ENCODE results near the gene ANKRD40. TPM values are rescaled to one million over a fixed set of nuclear protein-coding genes. Genes with fewer than 3 reads are reported as not detected.

Gene ANKRD40
- total and polyA plus RNA-seq, 5 donors from 2014 or later: 3.8 to 24.0 (median 4.6) TPM

DNA sequence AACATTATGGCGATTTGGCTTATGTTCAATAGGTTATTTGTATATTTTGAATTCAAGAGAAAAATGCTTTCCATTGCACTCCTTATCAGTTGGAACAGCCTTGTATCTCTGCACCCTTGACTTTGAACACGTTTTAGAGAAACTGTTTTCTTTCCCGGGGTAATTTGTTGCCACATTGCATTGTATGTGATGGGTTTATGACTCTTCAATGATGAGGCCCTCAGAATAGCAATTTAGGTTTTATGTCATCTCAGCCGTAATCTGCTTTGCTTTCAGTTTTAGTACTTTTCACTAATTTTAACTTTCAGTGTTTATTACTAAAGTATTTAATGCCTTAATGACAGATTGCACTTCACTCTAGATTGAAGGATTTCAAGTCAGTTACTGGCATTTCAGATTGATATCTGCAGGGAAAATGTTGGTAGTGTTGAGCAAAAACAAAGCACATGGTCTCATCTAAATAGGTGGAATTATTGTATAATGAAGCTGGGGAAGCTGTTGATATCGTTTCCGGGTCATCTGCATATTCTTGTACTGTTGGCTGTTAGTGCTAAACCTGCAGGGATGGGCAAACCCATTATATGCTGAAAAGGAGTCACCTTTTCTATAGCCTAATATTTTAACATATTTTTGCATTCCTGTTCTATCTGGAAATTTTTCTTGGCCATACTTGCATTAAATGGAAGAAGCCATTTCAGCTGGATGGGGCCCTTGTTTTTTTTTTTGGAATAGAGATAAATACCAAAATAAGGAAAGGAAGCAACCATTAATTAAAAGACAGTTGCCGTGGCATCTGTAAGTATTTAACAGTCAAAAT lies 13.7 kb upstream of the ANKRD40 start:
- Mint-ChIP-seq H3K4me1 (peaks cover 12 to 58% (median 30%) of the 10 kb centered on the region in 4 donors), H3K4me3 (peak overlapping the region; percentile 87 to 98 (median 94)), H3K27ac (peak overlapping the region; percentile 28 to 99 (median 87)), H3K27me3 (no peaks in the 10 kb centered on the region), H3K36me3 (no peaks in the 10 kb centered on the region), H3K9me3 (peaks cover 0 to 2% (median 0%) of the 10 kb centered on the region in 7 donors)
- peak; percentile 12 to 68 (median 45) for DNase-seq
- no peaks in the 10 kb centered on the region for H3K9me3 ChIP-seq (ENCODE audit: control insufficient read depth in 2 of 2, low read length in 2 of 2)
- peak overlapping the region; percentile 98 for H3K4me3 ChIP-seq (ENCODE audit: low read depth, low read length)
- no peaks in the 10 kb centered on the region for H3K36me3 ChIP-seq (ENCODE audit: control insufficient read depth, insufficient read depth, low read length)
- no peak for ATAC-seq (ENCODE audit: low read depth in 2 of 2)
- peak overlapping the region; percentile 96 for H3K27ac ChIP-seq (ENCODE audit: insufficient read depth, low read length, poor library complexity, severe bottlenecking)
- peaks cover 57% of the 10 kb centered on the region for H3K4me1 ChIP-seq (ENCODE audit: control insufficient read depth, insufficient read depth, low read length, poor library complexity, severe bottlenecking)
- no peaks in the 10 kb centered on the region for H3K27me3 ChIP-seq (ENCODE audit: control insufficient read depth, insufficient read depth, low read length)

- H3K27me3 Mint-ChIP-seq: no peaks in the 10 kb centered on the region
- H3K36me3 Mint-ChIP-seq: no peaks in the 10 kb centered on the region
- peaks cover 12 to 49% (median 26%) of the 10 kb centered on the region in 4 donors for H3K4me1 Mint-ChIP-seq
- DNase-seq (peak in 2 of 3 donors; percentile 9 to 34), ATAC-seq (ENCODE audit: low read depth in 2 of 2) (no peak)
- Histone ChIP-seq H3K27me3 (ENCODE audit: control insufficient read depth, insufficient read depth, low read length) (no peaks in the 10 kb centered on the region), H3K36me3 (ENCODE audit: control insufficient read depth, insufficient read depth, low read length) (no peaks in the 10 kb centered on the region), H3K4me1 (ENCODE audit: control insufficient read depth, insufficient read depth, low read length, poor library complexity, severe bottlenecking) (peaks cover 48% of the 10 kb centered on the region), H3K27ac (ENCODE audit: insufficient read depth, low read length, poor library complexity, severe bottlenecking) (peak overlapping the region; percentile 96), H3K4me3 (ENCODE audit: low read depth, low read length) (peak overlapping the region; percentile 98), H3K9me3 (ENCODE audit: control insufficient read depth in 2 of 2, low read length in 2 of 2) (no peaks in the 10 kb centered on the region)
- H3K9me3 Mint-ChIP-seq: peaks cover 0 to 2% (median 0%) of the 10 kb centered on the region in 7 donors
- peak overlapping the region; percentile 87 to 99 (median 95) for H3K27ac Mint-ChIP-seq
- H3K4me3 Mint-ChIP-seq: peak overlapping the region; percentile 87 to 98 (median 94)
These were observed 12.4 kb upstream of the ANKRD40 start for GRCh38 chr17:50719924-50720794.

DNA sequence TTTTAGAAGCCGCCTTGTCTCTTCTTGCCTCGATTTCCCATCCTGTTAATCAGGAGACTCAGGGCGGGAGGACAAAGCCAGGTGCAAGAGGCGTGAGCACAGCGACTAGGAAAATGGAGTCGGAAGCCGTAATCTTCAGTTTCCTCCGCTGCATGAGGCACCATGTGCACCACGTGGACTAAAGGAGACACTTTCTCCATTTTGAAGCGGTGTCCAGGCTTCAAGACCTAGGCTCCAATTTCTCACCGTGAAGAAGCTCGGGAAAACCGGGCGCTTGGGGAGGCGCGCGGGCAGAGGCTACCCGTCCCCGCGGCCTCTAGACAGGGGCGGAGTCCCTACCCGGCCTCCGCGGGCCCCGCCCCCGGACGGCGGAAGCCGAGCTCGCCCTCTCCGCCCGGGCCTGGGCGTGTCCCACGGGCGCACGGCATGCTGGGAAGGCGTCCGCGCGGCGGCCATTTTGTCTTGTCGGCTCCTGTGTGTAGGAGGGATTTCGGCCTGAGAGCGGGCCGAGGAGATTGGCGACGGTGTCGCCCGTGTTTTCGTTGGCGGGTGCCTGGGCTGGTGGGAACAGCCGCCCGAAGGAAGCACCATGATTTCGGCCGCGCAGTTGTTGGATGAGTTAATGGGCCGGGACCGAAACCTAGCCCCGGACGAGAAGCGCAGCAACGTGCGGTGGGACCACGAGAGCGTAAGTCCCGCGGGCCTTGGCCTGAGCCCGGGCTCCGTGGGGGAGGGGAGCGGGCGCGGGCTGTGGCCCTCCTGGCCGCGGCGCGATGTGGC lies 11.6 kb upstream of the ANKRD40 start, which contains the start of gene LUC7L3:
LUC7L3 (plus strand) TSS at position 460 of the 780 bp plus-strand sequence; CDS start at position 590, 130 bp downstream.
- peak; percentile 86 to 96 (median 94) for DNase-seq
- peak within 1 kb of the TSS; percentile 98 for H3K4me3 ChIP-seq (ENCODE audit: low read depth, low read length)
- no peaks in the 10 kb centered on the region for H3K27me3 ChIP-seq (ENCODE audit: control insufficient read depth, insufficient read depth, low read length)
- Mint-ChIP-seq H3K27me3 (no peaks in the 10 kb centered on the region), H3K4me3 (peak within 1 kb of the TSS; percentile 87 to 98 (median 94)), H3K36me3 (no peaks in the 10 kb centered on the region), H3K27ac (peak within 1 kb of the TSS; percentile 87 to 99 (median 98)), H3K4me1 (peaks cover 12 to 41% (median 26%) of the 10 kb centered on the region in 4 donors), H3K9me3 (peaks cover 0 to 2% (median 0%) of the 10 kb centered on the region in 7 donors)
- H3K9me3 ChIP-seq (ENCODE audit: control insufficient read depth in 2 of 2, low read length in 2 of 2): no peaks in the 10 kb centered on the region
- H3K36me3 ChIP-seq (ENCODE audit: control insufficient read depth, insufficient read depth, low read length): no peaks in the 10 kb centered on the region
- ATAC-seq (ENCODE audit: low read depth in 2 of 2): peak; percentile 92 to 93
- peak within 1 kb of the TSS; percentile 96 for H3K27ac ChIP-seq (ENCODE audit: insufficient read depth, low read length, poor library complexity, severe bottlenecking)
- peaks cover 46% of the 10 kb centered on the region for H3K4me1 ChIP-seq (ENCODE audit: control insufficient read depth, insufficient read depth, low read length, poor library complexity, severe bottlenecking)

DNA sequence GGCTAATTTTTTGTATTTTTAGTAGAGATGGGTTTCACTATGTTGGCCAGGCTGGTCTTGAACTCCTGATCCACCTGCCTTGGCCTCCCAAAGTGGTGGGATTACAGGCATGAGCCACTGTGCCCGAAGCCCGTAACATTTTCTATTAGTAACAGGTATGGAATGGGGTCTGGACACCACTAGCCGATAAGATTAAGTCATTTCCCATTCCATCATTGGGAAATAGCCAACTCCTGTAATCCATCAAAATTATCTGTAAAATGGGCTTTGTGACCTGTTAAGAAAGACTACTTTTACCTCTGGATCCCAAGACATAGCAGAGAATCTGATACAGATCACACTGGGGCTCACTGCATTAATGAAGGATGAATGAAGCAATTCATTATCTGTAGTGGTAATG lies 7.8 kb upstream of the ANKRD40 start:
- peaks cover 0 to 2% (median 0%) of the 10 kb centered on the region in 7 donors for H3K9me3 Mint-ChIP-seq
- ATAC-seq (ENCODE audit: low read depth in 2 of 2): no peak
- Histone ChIP-seq H3K27ac (ENCODE audit: insufficient read depth, low read length, poor library complexity, severe bottlenecking) (no peak overlapping the region), H3K4me1 (ENCODE audit: control insufficient read depth, insufficient read depth, low read length, poor library complexity, severe bottlenecking) (peaks cover 9% of the 10 kb centered on the region), H3K9me3 (ENCODE audit: control insufficient read depth in 2 of 2, low read length in 2 of 2) (no peaks in the 10 kb centered on the region), H3K27me3 (ENCODE audit: control insufficient read depth, insufficient read depth, low read length) (no peaks in the 10 kb centered on the region), H3K36me3 (ENCODE audit: control insufficient read depth, insufficient read depth, low read length) (no peaks in the 10 kb centered on the region), H3K4me3 (ENCODE audit: low read depth, low read length) (no peak overlapping the region)
- no peaks in the 10 kb centered on the region for H3K27me3 Mint-ChIP-seq
- H3K4me3 Mint-ChIP-seq: peak overlapping the region in 2 of 4 donors; percentile 27 to 44
- H3K27ac Mint-ChIP-seq: no peak overlapping the region
- peaks cover 4 to 7% (median 5%) of the 10 kb centered on the region in 4 donors for H3K4me1 Mint-ChIP-seq
- no peaks in the 10 kb centered on the region for H3K36me3 Mint-ChIP-seq
- no peak for DNase-seq

GRCh38 chr17:50712641-50713040 lies 4.9 kb upstream of the ANKRD40 start:
- Histone ChIP-seq H3K27me3 (ENCODE audit: control insufficient read depth, insufficient read depth, low read length) (no peaks in the 10 kb centered on the region), H3K9me3 (ENCODE audit: control insufficient read depth in 2 of 2, low read length in 2 of 2) (no peaks in the 10 kb centered on the region), H3K27ac (ENCODE audit: insufficient read depth, low read length, poor library complexity, severe bottlenecking) (no peak overlapping the region), H3K4me3 (ENCODE audit: low read depth, low read length) (no peak overlapping the region), H3K4me1 (ENCODE audit: control insufficient read depth, insufficient read depth, low read length, poor library complexity, severe bottlenecking) (peaks cover 16% of the 10 kb centered on the region), H3K36me3 (ENCODE audit: control insufficient read depth, insufficient read depth, low read length) (no peaks in the 10 kb centered on the region)
- DNase-seq (no peak), ATAC-seq (ENCODE audit: low read depth in 2 of 2) (no peak)
- Mint-ChIP-seq H3K4me3 (no peak overlapping the region), H3K27ac (no peak overlapping the region), H3K27me3 (peaks cover 4% of the 10 kb centered on the region), H3K9me3 (peaks cover 0 to 2% (median 0%) of the 10 kb centered on the region in 7 donors), H3K4me1 (peaks cover 5 to 23% (median 19%) of the 10 kb centered on the region in 4 donors), H3K36me3 (no peaks in the 10 kb centered on the region)

DNA sequence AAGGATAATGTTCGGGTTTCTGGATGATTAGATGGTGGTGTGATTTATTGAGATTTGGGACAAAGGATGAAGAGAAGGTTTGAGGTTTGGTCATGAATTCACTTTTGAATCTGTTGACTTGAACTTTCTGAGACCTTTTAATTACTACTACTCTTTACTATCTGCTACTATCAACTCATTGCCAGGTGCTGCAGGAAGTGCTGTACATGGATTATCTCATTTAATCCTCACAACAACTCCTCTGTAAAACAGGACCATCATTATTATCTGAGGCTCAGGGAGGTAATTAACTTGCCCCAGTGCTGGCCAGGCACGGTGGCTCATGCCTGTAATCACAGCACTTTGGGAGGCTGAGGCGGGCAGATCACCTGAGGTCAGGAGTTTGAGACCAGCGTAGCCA lies 2.9 kb upstream of the ANKRD40 start:
- Mint-ChIP-seq H3K9me3 (peaks cover 0 to 2% (median 0%) of the 10 kb centered on the region in 7 donors), H3K27ac (peak overlapping the region in 2 of 3 donors; percentile 8 to 48), H3K27me3 (peaks cover 4% of the 10 kb centered on the region), H3K4me1 (peaks cover 5 to 37% (median 25%) of the 10 kb centered on the region in 4 donors), H3K4me3 (peak overlapping the region in 2 of 4 donors; percentile 22 to 70), H3K36me3 (no peaks in the 10 kb centered on the region)
- Histone ChIP-seq H3K36me3 (ENCODE audit: control insufficient read depth, insufficient read depth, low read length) (no peaks in the 10 kb centered on the region), H3K27me3 (ENCODE audit: control insufficient read depth, insufficient read depth, low read length) (no peaks in the 10 kb centered on the region), H3K9me3 (ENCODE audit: control insufficient read depth in 2 of 2, low read length in 2 of 2) (no peaks in the 10 kb centered on the region), H3K4me1 (ENCODE audit: control insufficient read depth, insufficient read depth, low read length, poor library complexity, severe bottlenecking) (peaks cover 27% of the 10 kb centered on the region), H3K27ac (ENCODE audit: insufficient read depth, low read length, poor library complexity, severe bottlenecking) (no peak overlapping the region), H3K4me3 (ENCODE audit: low read depth, low read length) (no peak overlapping the region)
- DNase-seq (no peak), ATAC-seq (ENCODE audit: low read depth in 2 of 2) (no peak)

- H3K4me3 Mint-ChIP-seq: peak overlapping the region in 2 of 4 donors; percentile 22 to 30
- no peak overlapping the region for H3K27ac ChIP-seq (ENCODE audit: insufficient read depth, low read length, poor library complexity, severe bottlenecking)
- peaks cover 27% of the 10 kb centered on the region for H3K4me1 ChIP-seq (ENCODE audit: control insufficient read depth, insufficient read depth, low read length, poor library complexity, severe bottlenecking)
- H3K36me3 Mint-ChIP-seq: peaks cover 3% of the 10 kb centered on the region
- H3K27ac Mint-ChIP-seq: peak overlapping the region in 2 of 3 donors; percentile 48 to 53
- no peak for ATAC-seq (ENCODE audit: low read depth in 2 of 2)
- no peaks in the 10 kb centered on the region for H3K9me3 ChIP-seq (ENCODE audit: control insufficient read depth in 2 of 2, low read length in 2 of 2)
- peaks cover 5 to 43% (median 29%) of the 10 kb centered on the region in 4 donors for H3K4me1 Mint-ChIP-seq
- peaks cover 4% of the 10 kb centered on the region for H3K27me3 Mint-ChIP-seq
- peaks cover 0 to 2% (median 0%) of the 10 kb centered on the region in 7 donors for H3K9me3 Mint-ChIP-seq
- no peak overlapping the region for H3K4me3 ChIP-seq (ENCODE audit: low read depth, low read length)
- no peaks in the 10 kb centered on the region for H3K36me3 ChIP-seq (ENCODE audit: control insufficient read depth, insufficient read depth, low read length)
- no peak for DNase-seq
- no peaks in the 10 kb centered on the region for H3K27me3 ChIP-seq (ENCODE audit: control insufficient read depth, insufficient read depth, low read length)
These were observed 2.3 kb upstream of the ANKRD40 start for GRCh38 chr17:50710025-50710424.
